K562 (cell line): ENCODE measurements around the gene FAM180B. TPM values are rescaled to one million over a fixed set of nuclear protein-coding genes. Genes with fewer than 3 reads are reported as not detected.
A peak's percentile ranks its signal among the peaks of the same experiment; 100 is the strongest.

Experiments used
- DACH1 ChIP-seq: fragments of 450-650 bp; IDR thresholded peaks from 2 replicates; pipeline ENCODE4 v1.6.1; 2018; ENCODE audit not compliant: partially characterized antibody
- EGR1 ChIP-seq: fragments of 450-650 bp; conservative IDR thresholded peaks from 2 replicates; pipeline ENCODE4 v1.6.1; 2017; ENCODE audit warnings: mild to moderate bottlenecking
- MEF2D ChIP-seq: conservative IDR thresholded peaks from 2 replicates; pipeline ENCODE4 v1.6.1; 2016; ENCODE audit warnings: low read depth, missing genetic modification characterization, missing compliant biosample characterization
- NFIC ChIP-seq: fragments of 450-650 bp; IDR thresholded peaks from 2 replicates; pipeline ENCODE4 v1.6.1; 2017; ENCODE audit warnings: mild to moderate bottlenecking, inconsistent platforms
- POLR3G ChIP-seq: IDR thresholded peaks from 2 replicates; pipeline ENCODE4 v1.6.1; 2011; ENCODE audit not compliant: insufficient read length, insufficient replicate concordance; ENCODE audit errors: extremely low read depth
- PTRF ChIP-seq: fragments of 450-650 bp; IDR thresholded peaks from 2 replicates; pipeline ENCODE4 v1.6.1; 2016; ENCODE audit warnings: mild to moderate bottlenecking, missing genetic modification characterization, missing compliant biosample characterization
- RUNX1 ChIP-seq: sonication (generic); IDR thresholded peaks from 2 replicates; pipeline ENCODE4 v1.6.1; 2016; ENCODE audit warnings: antibody characterized with exemption, low read depth
- ZFPM2 ChIP-seq: fragments of 250-450 bp; sonication (Bioruptor Pico); IDR thresholded peaks from 2 replicates; pipeline ENCODE4 v1.5.1; 2022; ENCODE audit warnings: mild to moderate bottlenecking
- ZNF551 ChIP-seq: fragments of 250-450 bp; sonication (Bioruptor Pico); IDR thresholded peaks from 2 replicates; pipeline ENCODE4 v1.5.0; 2021; ENCODE audit warnings: mild to moderate bottlenecking, moderate library complexity
- ZNF778 ChIP-seq: fragments of 450-650 bp; formaldehyde crosslinking; IDR thresholded peaks from 2 replicates; pipeline ENCODE4 v1.4.0; 2020; ENCODE audit warnings: mild to moderate bottlenecking, moderate library complexity
- polyA plus RNA-seq, 8 experiments: library from polyadenylated mRNA; depleted of rRNA in 4 of 8; stranded (reverse) in 5 of 8; unstranded in 3 of 8; fragments of >200 nt; fragmentation: Nextera tagmentation in 2 of 8; fragmentation: Illumina TruSeq in 1 of 8; extraction: Ambion mirVana in 2 of 8; extraction: Trizol in 1 of 8; gene quantifications; 2 replicates each; pipeline versions ENCODE4 v1.2.1 to v1.2.3, GENCODE V29; 2011 to 2014; ENCODE audit warnings: inconsistent platforms in 1 of 8, missing spikeins in 1 of 8
- total RNA-seq, 7 experiments: library from RNA; depleted of rRNA in 6 of 7; stranded (reverse); fragments of >200 nt in 6 of 7; fragmentation: Illumina TruSeq in 2 of 7; extraction: Trizol in 2 of 7; gene quantifications; 2 replicates each; pipeline versions ENCODE4 v1.2.1 to v1.2.3, GENCODE V29; 2011 to 2021; ENCODE audit warnings: low replicate concordance in 1 of 7
- TF ChIP-seq, protein P1 (sequence below): sonication (generic); formaldehyde crosslinking; IDR thresholded peaks from 2 replicates; pipeline ENCODE4 v1.8.0; 2023; ENCODE audit warnings: missing genetic modification reagents, mild to moderate bottlenecking, borderline replicate concordance
- TF ChIP-seq, protein P2 (sequence below): IDR thresholded peaks from 3 replicates; pipeline ENCODE4 v1.6.1; 2011; ENCODE audit warnings: borderline replicate concordance, mild to moderate bottlenecking, moderate library complexity; ENCODE audit not compliant: insufficient read length; ENCODE audit errors: extremely low read depth
- TF ChIP-seq, protein P3 (sequence below), 3 experiments: fragments of 200-800 bp in 1 of 3; fragments of 250-450 bp in 1 of 3; fragments of 450-650 bp in 1 of 3; sonication (Bioruptor Pico) in 1 of 3; sonication (Bioruptor generic) in 1 of 3; formaldehyde crosslinking in 1 of 3; IDR thresholded peaks; 2 replicates each; pipeline versions ENCODE4 v1.6.1 to v1.8.0; 2016 to 2022; ENCODE audit warnings: mild to moderate bottlenecking in 2 of 3, missing genetic modification characterization in 2 of 3, missing compliant biosample characterization in 1 of 3, moderate library complexity in 1 of 3

Gene FAM180B
- total and polyA plus RNA-seq, 9 of the 15 experiments (the other 6 are each of a cell fraction or from before 2014, with no cell fraction given), result 0.05 to 0.14 TPM; not detected in 7

DNA sequence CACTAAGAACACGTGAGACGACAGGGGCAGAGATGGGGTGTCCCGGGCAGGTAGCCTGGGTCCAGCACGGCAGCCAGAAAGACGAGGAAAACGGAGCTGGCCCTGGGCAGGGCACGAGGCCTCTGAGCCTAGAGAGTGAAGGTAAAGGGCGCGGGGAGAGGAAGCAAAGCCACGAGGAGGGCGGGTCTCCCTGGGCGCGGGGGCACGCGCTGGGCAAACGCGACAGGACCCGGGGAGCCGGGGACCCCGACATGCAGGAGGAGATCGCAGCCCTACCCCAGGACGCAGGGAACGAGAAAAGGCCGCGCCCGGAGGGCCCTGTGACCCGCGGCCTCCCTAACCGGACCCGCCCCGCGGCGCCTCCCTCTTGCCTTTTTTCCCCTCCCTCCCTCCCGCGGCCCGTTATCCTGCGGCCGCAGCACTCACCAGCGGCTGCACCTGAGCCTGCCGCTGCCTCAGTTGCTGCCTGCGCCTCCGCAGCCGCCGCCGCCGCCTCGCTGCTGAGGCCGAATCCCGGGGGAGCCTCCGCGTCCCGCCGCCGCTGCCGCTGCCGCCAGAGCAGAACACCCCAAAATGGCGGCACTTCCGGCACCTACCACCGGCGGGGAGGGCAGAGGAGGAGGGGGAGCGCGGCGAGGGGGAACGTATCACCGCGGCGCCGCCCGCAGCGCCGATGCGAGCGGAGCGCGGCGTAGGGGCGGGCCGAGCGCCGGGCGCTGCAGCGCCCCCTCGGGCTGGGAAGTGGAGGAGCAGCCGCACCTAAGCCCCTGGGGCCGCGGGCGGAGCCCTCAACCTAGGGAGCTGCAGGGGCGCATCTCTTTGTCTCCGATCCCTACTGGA lies 33.7 kb upstream of the FAM180B start, which contains the start of gene CELF1 (continued):
- TF ChIP-seq, protein P1, sequence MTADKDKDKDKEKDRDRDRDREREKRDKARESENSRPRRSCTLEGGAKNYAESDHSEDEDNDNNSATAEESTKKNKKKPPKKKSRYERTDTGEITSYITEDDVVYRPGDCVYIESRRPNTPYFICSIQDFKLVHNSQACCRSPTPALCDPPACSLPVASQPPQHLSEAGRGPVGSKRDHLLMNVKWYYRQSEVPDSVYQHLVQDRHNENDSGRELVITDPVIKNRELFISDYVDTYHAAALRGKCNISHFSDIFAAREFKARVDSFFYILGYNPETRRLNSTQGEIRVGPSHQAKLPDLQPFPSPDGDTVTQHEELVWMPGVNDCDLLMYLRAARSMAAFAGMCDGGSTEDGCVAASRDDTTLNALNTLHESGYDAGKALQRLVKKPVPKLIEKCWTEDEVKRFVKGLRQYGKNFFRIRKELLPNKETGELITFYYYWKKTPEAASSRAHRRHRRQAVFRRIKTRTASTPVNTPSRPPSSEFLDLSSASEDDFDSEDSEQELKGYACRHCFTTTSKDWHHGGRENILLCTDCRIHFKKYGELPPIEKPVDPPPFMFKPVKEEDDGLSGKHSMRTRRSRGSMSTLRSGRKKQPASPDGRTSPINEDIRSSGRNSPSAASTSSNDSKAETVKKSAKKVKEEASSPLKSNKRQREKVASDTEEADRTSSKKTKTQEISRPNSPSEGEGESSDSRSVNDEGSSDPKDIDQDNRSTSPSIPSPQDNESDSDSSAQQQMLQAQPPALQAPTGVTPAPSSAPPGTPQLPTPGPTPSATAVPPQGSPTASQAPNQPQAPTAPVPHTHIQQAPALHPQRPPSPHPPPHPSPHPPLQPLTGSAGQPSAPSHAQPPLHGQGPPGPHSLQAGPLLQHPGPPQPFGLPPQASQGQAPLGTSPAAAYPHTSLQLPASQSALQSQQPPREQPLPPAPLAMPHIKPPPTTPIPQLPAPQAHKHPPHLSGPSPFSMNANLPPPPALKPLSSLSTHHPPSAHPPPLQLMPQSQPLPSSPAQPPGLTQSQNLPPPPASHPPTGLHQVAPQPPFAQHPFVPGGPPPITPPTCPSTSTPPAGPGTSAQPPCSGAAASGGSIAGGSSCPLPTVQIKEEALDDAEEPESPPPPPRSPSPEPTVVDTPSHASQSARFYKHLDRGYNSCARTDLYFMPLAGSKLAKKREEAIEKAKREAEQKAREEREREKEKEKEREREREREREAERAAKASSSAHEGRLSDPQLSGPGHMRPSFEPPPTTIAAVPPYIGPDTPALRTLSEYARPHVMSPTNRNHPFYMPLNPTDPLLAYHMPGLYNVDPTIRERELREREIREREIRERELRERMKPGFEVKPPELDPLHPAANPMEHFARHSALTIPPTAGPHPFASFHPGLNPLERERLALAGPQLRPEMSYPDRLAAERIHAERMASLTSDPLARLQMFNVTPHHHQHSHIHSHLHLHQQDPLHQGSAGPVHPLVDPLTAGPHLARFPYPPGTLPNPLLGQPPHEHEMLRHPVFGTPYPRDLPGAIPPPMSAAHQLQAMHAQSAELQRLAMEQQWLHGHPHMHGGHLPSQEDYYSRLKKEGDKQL, result no peak
- TF ChIP-seq ZNF778 (CRISPR knock-in tag) (no peak), NFIC (no peak), MEF2D (tag) (no peak), POLR3G (no peak), DACH1 (no peak), ZFPM2 (CRISPR knock-in tag) (no peak), RUNX1 (no peak), EGR1 (no peak), ZNF551 (CRISPR knock-in tag) (no peak), PTRF (no peak)
- TF ChIP-seq, protein P2, sequence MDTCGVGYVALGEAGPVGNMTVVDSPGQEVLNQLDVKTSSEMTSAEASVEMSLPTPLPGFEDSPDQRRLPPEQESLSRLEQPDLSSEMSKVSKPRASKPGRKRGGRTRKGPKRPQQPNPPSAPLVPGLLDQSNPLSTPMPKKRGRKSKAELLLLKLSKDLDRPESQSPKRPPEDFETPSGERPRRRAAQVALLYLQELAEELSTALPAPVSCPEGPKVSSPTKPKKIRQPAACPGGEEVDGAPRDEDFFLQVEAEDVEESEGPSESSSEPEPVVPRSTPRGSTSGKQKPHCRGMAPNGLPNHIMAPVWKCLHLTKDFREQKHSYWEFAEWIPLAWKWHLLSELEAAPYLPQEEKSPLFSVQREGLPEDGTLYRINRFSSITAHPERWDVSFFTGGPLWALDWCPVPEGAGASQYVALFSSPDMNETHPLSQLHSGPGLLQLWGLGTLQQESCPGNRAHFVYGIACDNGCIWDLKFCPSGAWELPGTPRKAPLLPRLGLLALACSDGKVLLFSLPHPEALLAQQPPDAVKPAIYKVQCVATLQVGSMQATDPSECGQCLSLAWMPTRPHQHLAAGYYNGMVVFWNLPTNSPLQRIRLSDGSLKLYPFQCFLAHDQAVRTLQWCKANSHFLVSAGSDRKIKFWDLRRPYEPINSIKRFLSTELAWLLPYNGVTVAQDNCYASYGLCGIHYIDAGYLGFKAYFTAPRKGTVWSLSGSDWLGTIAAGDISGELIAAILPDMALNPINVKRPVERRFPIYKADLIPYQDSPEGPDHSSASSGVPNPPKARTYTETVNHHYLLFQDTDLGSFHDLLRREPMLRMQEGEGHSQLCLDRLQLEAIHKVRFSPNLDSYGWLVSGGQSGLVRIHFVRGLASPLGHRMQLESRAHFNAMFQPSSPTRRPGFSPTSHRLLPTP, result no peak
- TF ChIP-seq, protein P3, sequence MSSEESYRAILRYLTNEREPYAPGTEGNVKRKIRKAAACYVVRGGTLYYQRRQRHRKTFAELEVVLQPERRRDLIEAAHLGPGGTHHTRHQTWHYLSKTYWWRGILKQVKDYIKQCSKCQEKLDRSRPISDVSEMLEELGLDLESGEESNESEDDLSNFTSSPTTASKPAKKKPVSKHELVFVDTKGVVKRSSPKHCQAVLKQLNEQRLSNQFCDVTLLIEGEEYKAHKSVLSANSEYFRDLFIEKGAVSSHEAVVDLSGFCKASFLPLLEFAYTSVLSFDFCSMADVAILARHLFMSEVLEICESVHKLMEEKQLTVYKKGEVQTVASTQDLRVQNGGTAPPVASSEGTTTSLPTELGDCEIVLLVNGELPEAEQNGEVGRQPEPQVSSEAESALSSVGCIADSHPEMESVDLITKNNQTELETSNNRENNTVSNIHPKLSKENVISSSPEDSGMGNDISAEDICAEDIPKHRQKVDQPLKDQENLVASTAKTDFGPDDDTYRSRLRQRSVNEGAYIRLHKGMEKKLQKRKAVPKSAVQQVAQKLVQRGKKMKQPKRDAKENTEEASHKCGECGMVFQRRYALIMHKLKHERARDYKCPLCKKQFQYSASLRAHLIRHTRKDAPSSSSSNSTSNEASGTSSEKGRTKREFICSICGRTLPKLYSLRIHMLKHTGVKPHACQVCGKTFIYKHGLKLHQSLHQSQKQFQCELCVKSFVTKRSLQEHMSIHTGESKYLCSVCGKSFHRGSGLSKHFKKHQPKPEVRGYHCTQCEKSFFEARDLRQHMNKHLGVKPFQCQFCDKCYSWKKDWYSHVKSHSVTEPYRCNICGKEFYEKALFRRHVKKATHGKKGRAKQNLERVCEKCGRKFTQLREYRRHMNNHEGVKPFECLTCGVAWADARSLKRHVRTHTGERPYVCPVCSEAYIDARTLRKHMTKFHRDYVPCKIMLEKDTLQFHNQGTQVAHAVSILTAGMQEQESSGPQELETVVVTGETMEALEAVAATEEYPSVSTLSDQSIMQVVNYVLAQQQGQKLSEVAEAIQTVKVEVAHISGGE (CRISPR knock-in tag; IDR thresholded peaks at IDR 0.05), result peak; percentile 35 to 87 (median 59); a peak in 5 of 6 replicates
- TF ChIP-seq, all 486 proteins: peak for 127
